Hepatocyte (in vitro differentiated cells): ENCODE data around the gene HAO2.

ENCODE experiments used
- EZH2 ChIP-seq: fragments of 200-600 bp; sonication (generic); IDR thresholded peaks from 2 replicates; pipeline ENCODE4 v1.6.1; 2016; ENCODE audit warnings: antibody characterized with exemption, mild to moderate bottlenecking, borderline replicate concordance
- TF ChIP-seq, protein P1 (sequence below): fragments of 200-600 bp; sonication (generic); IDR thresholded peaks from 2 replicates; pipeline ENCODE4 v1.5.1; 2016; ENCODE audit warnings: antibody characterized with exemption, mild to moderate bottlenecking; ENCODE audit not compliant: poor library complexity

DNA sequence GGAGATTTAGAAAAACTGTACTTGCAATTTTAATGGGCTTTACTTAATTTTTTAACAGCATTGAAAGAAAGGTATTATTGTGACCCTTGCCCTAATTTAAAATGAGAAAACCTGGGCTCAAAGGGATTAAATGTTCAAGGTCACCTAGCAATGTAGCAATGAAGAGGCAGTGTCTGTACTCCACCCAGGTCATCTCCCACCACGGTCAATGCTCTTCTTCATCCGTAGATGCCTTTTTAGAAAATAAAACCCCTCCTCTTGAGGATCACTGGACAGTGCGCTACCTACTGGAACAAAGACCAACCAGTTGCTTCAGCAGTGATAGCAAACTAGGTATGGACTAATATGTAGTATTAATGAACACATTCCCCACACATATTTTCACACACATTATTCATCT, 29.8 kb upstream of the HAO2 start:
- TF ChIP-seq, protein P1, sequence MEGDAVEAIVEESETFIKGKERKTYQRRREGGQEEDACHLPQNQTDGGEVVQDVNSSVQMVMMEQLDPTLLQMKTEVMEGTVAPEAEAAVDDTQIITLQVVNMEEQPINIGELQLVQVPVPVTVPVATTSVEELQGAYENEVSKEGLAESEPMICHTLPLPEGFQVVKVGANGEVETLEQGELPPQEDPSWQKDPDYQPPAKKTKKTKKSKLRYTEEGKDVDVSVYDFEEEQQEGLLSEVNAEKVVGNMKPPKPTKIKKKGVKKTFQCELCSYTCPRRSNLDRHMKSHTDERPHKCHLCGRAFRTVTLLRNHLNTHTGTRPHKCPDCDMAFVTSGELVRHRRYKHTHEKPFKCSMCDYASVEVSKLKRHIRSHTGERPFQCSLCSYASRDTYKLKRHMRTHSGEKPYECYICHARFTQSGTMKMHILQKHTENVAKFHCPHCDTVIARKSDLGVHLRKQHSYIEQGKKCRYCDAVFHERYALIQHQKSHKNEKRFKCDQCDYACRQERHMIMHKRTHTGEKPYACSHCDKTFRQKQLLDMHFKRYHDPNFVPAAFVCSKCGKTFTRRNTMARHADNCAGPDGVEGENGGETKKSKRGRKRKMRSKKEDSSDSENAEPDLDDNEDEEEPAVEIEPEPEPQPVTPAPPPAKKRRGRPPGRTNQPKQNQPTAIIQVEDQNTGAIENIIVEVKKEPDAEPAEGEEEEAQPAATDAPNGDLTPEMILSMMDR: no peak
- TF ChIP-seq EZH2: no peak
